Activated T-cell treated with anti-CD3 and anti-CD28 coated beads for 4 hours (primary cell): ENCODE measurements around the gene DCLK1.
"Not testable (repeated sequence)": the region's sequence is repeated elsewhere in the genome, so short reads cannot be mapped to it uniquely, and the experiment has no call there.

Experiments
- DNase-seq: peaks from one replicate; pipeline ENCODE4 v3.0.0-alpha.2; 2020

Gene DCLK1

DNA sequence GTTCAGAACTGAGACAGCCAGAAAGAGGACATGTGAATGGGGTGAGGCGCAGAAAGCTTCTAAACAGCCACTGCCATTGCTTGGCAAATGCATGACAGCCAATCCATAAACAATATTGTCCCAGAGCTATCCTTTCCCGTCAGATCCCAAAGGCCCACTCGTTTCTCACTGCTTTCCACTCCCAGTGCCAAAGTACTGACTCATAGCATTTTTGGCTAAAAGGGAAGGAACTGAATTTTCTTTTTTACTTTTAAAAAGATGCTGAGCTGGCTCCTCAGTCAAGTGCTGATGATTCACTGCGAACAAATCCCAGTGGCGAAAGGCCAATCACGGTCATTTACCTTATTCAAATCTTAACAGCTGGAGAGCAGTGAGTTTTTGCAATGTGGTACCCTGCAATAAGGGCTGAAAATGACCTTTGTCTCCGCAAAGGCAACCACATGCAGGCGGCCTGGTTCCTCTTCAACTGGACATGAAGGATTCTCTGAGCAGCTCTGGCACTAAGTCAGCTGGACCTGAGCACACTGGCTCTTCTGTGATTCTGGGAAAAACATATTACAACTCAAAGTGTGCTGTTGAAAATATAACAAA, 151.7 kb downstream of the DCLK1 start:
- no peak for DNase-seq

DNA sequence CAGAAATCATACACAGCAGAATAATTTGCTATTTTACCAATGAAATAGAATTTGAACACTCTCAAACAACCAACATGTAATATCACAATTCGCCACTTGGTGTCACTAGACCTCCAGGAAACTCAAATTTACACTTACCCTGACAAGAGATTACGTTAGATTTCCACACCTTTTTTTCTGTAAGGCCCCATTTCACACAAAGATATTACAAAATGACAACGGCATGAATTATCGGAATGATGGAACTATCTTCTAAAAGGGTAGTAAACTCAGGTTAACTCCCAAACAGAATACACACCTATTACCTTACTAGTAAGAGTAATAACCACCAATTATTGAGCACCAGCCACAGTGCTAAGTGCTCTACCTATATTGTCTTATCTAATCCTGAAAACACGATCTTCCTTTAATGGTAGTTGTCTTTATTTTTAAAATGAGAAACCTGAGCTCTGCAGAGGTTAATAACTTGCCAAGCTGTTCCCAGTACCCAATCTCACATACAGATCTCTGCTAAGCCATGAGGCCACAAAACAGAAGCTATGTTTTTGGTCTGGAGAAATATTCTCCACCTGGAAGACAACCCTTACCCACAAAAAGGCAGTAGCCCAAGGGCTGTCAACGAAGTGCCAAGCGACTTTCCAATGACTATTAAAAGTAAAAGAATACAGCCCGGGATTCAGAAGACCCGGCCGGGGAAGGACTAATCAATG, 152.4 kb downstream of the DCLK1 start:
- no peak for DNase-seq

DNA sequence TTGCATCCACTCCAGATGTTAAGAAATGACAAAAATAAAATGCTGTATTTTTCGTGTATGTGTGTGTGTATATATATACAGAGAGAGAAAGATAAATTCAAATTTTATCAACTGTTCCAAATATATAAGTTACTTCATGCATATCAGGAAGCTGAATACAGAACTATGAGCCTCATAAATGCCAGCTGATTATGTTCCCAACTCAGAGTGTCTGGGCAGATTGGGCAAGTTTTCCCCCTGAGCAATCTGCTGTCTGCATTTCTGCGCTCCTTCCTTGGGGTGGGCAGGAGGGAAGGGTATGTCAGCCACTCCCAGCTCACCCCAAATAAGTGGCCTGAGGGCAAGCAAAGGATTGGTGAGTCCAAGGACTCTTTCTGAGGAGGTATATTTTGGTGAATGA, 154.1 kb downstream of the DCLK1 start:
- DNase-seq = no peak

DNA sequence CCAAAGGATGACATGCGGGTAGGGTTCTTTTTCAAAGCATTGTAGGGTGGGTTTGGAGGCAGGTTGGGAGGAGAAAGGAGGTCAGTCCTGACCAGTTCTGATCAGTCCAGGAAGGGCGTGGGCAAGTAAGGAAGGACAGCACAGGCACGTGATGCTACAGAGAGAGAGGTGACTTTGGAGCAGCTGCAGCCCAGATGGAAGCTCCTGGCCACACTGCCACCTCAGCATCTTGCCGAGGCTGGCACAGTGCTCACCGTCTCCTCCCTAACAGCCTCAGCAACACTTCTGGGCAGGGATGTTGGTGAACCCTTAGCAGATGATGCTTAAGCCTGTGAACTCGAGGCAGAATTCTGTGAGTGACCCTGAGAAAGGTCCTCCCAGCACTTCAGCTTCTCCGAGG, 155.1 kb downstream of the DCLK1 start:
- no peak for DNase-seq

DNA sequence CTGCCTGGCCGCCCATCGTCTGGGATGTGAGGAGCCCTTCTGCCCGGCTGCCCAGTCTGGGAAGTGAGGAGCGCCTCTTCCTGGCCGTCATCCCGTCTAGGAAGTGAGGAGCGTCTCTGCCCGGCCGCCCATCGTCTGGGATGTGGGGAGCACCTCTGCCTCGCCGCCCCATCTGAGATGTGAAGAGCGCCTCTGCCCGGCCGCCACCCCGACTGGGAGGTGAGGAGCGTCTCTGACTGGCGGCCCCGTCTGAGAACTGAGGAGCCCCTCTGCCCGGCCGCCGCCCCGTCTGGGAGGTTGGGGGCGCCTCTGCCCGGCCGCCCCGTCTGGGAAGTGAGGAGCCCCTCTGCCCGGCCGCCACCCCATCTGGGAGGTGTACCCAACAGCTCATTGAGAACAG, 164.2 kb downstream of the DCLK1 start:
- DNase-seq = not testable (repeated sequence)

DNA sequence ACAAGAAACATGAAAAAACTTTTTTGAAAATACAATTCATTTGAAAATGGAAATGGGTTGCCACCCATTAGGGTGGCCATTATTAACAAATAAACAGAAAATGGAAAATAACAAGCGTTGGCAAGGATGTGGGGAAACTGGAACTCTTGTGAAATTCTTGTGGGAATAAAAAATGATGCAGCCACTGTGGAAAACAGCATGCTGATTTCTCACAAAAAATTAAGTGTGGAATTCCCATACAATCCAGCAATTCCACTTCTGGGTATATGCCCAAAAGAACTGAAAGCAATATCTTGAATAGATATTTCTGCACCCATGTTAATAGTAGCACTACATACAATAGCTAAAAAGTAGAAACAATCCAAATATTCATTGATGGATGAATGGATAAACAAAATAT, 165.2 kb downstream of the DCLK1 start:
- no peak for DNase-seq

DNA sequence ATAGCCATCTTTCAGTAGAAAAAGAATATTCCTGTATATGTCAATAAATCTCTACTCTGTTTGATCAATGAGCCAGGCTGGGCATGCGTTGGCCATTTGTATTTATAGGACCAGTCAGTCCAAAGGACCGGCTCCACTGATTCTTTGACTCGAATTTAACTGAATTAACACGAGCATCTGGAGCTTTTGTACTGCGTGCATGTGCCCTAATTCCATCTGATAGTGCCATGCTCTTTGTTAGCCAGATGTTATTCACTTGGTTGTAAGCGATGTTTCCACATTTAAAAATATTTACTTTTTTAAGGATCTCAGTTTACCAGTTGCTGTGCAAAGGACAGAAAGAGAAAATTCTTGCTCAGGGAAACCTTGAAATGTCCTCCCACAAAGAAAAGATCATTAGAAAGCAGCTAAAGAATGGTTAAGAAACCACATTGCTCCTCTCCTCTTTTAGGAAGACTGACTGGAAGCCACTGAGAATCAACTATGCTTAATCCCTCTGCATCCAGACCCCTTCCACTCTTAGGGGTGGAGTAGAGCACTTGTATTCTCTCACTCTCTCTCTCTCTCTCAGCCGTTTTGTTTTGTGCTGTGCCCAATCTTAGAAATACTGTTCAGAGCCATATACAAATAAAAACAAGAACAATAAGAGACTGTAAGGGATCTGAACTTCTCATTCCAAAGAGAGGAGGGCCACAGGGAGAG, 165.8 kb downstream of the DCLK1 start:
- no peak for DNase-seq

DNA sequence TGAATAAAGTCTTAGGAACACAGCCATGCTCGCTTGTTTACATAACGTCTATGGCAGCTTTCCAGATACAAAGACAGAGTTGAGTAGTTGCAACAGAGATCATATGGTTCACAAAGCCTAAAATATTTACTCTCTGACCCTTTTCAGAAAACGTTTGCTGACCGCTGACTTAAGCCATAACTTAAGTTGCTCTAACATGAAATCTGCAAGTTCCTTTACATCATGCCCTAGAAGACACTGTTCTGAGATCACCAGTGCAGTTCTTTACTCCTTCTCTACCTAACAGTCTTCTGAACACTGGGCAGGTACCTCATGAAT, 166.4 kb downstream of the DCLK1 start:
- no peak for DNase-seq

DNA sequence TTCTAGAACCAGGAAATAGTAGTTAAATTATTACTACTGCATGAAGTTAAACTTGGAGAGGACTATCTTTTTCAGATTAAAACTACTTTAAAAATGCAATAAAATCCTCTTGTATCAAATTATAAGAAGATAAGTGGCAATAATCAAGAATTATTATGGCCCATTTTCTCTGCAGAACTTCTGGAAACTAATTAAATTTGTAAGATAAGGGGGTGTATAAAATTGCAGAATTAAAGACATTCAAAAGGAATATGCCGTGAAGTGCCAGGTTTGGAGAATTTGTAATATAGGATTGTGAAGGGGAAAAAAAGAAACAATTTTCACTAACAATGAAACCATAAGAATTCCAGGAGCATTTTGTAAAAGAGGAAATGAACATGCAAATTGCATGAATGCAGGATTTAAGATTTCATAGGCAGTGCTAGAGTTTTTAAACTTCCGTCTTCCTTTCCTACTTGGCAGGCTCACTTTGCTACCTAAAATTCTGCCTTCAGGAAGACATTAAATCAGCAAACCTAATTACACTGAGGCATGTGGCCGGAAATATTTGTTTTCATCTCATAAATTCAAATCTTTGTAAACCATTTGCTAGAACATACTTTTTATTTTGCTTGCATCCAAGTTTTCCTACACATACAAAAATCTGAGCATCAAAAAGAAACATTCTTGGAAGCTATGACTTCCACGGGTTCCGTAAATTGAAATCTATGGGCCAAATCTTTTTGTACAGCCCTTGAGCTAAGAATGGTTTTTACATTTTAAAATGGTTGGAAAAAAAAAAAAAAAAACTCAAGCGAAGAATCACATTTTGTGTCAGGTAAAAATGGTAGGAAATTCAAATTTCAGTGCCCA, 166.9 kb downstream of the DCLK1 start:
- DNase-seq = no peak

DNA sequence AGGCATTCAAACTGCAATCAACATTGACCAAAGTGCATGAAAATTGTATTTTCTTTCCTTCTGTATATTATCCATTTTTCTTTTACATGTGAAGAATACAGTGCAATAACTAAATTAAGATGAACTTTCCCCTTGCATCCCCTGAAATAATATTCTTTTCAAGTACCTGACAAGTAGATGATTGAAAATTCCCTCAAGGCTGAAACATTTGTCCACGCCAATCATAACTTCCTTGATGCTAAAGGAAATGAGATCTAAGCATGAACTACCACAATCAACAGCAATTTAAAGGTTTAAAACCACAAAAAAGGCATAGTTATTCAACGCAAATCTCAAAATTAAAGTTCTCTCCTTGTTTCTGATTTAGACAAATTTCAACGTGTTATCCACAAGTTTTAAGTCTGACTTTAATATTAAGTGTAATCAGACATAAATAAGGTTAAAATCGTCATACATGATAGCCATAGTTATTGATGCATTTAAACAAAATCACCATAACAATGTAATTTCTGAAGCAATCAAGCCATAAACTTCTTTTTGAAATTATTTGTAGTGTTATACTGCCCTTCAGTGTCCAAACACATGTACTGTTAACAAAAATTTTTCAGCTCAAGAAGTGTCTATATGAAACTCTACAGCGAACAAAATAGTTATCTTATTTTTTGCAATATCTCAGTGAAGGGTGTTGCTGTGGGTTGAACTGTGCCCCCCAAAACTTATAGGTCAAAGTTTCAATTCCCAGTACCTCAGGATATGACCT, 169.5 kb downstream of the DCLK1 start:
- DNase-seq = no peak

DNA sequence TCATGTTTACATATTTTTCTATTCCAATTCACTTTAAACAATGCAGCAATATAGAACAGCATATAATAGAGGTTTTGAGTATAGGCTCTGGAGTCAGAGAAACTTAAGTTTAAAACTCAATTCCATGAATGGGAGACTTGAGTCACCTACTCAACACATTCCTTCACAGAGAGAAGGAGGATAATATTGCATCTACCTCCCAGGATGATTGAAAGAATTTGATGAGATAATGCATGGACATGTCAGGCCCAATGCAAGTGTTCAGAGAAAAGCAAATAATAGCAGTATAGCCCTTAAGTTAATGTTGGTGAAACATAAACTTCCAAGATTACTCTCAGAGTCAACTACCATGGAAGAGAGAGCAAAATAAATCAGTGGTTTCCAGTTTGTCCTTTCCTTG, 170.2 kb downstream of the DCLK1 start:
- no peak for DNase-seq

DNA sequence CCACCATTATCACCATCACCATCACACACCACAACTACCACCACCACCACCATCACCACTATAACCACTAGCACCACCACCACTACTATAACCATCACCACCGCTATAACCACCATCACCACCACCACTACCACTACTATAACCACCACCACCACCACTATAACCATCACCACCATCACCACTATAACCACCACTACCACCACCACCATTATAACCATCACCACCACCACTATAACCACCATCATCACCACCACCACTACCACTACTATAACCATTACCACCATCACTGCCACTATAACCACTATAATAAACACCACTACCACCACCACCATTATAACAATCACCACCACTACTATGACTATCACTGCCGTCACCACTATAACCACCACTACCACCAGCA, 173.2 kb downstream of the DCLK1 start:
- no peak for DNase-seq

DNA sequence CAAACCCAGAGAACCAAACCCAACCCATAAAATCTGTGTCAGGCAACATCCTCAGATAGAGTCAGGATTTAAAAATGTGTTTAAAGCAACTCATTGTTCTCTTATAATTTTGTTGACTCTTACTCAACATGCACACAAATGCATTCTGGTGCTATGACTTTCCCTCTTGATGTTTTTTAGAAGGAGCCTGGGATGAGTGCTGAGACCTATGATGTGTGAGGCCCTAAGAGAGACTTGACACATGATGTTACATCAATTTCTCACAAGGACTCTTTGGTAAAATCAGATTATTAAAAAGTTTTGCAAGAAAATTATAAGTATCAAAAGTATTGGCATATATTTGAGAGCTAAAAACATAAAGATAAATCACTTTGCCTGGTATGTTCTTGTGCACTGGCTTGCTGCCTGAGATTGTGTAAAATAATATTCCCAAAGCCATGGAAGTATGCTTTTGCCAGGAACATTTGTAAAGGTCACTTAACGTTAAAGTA, 173.9 kb downstream of the DCLK1 start:
- no peak for DNase-seq

DNA sequence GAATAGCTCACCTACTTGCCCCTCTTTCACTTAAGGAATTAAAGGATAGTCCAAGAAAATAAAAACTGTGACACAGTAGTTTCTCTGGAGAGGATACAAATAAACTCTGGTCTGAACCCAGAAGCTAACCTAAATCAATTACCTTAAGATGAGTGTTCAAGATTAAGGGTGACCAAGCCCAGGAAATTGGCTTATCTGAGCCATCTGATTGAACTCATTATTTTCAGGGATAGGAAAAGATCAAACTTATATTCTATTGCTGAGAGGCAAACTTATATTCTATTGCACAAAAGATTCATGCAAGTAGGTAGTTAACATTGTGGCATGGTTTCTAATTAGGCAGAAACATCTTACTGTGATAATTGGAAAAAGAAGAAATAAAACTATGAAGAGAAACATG, 175.1 kb downstream of the DCLK1 start:
- DNase-seq = no peak

DNA sequence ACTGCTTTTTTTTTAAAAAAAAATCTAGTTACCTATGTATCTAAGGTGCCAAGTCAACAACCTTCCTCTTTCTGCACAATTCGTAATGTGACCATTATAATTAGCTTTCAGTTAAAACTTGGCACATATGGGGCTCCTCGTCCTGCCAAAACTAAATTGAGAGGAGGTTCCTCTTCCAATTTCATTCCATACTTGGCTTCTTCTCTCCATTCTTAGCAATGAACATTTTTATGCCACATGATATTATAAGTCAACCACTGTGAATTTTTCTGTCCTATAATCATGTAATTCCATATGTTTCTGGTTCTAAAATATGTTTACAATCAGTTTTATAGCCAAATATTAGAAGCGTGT, 177.0 kb downstream of the DCLK1 start:
- DNase-seq = no peak

DNA sequence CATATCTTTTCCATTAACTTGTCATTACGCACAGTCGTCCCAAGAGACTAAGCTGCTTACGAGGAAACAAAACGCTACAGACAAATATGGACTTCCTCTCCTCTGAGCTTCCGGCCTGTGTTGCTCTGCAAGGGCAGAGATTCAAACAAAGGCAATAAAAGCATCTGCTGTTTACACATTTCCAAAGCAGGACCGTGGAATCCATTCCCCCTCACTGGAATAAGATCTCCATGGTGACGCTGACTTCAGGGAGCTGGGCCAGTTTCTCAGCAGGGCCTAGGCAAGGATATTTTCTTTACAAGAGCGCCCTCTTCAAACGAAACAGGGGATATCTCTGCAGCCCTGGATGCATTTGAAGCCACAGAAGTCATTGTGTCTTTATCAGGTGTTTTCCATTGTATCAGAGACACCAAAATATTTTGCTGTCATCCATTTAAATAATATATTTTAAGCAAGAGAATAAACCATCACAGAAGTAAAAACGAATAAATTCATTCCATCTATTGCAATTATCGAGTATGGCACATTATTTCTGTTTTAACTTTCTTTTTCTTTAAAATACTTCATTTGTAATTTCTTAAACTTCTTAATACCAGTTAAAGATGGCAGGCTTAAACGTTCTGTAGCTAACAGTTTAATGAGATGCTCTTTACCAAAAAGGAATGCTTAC, 177.5 kb downstream of the DCLK1 start:
- DNase-seq = no peak

DNA sequence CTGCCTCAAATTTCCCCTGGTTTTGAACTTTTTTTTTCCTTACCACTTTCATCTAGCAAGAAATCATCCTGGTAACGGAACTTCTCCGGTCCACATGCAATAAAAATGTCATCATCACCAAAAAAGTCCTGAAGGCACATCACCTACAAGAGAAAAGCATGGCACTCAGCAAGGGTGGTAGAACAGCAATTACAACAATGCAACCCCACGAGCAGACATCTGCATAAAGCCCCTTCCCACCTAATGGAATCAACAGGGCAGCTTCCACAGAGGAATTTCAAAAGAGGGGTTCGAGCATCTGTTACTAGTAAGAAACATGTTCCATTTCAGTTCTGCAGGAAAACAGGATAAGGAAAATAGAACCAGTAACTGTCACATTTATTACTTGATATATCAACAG, 183.9 kb downstream of the DCLK1 start:
- no peak for DNase-seq

DNA sequence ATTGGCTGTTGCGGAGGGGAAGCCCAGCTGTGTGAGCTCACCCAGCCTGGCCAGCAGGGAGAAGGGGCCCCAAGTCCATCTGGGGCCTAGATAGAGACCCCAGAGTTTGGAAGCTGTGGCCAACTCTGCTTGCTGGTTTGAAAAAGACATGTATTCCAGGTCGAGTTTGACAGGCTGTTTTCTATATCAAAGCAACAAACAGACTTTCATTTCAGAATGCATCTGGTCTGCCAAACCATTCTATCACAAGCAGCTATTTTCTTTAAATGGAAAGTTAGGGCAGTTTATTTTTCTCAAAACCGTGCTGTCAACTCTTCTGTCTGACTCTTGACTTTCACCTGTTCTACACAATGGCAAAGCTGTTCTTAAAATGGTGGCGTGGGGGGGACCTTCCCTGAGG, 185.8 kb downstream of the DCLK1 start:
- DNase-seq = no peak

DNA sequence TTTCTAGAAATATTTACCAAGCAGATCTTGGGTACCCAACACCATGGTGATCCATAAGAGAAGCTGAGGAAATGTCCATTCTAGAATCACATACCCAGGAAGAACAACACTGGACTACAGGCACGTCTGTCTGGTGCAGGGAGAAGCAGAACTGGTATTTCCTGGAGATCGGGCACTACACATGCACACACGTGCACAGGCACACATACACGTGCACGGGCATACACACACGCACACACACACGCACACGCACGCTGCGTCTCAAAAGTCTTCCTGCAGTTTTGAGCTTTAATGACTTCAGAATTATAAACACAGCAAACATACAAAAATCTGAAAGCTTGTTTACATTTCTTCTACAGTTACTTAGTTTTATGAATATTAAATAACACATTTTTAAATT, 189.8 kb downstream of the DCLK1 start:
- no peak for DNase-seq

DNA sequence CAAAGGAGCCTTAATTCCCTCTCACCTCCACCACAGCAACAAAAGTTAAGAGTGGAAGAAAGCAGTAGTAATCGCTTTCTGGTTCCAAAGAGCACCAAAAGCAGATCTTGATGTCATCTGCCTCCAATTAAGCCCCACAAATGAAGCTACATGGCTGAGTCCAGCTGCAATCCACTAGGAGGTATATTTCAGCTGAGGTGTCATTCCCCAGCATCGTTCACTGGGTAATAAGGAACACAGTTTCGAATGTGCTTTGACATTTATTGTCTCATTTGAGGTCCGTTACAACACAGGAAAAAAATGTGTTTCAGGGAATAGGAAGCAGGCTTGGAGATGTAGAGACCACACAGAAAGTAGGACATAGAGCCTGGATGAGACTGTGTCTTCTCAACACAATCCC, 190.4 kb downstream of the DCLK1 start:
- no peak for DNase-seq

DNA sequence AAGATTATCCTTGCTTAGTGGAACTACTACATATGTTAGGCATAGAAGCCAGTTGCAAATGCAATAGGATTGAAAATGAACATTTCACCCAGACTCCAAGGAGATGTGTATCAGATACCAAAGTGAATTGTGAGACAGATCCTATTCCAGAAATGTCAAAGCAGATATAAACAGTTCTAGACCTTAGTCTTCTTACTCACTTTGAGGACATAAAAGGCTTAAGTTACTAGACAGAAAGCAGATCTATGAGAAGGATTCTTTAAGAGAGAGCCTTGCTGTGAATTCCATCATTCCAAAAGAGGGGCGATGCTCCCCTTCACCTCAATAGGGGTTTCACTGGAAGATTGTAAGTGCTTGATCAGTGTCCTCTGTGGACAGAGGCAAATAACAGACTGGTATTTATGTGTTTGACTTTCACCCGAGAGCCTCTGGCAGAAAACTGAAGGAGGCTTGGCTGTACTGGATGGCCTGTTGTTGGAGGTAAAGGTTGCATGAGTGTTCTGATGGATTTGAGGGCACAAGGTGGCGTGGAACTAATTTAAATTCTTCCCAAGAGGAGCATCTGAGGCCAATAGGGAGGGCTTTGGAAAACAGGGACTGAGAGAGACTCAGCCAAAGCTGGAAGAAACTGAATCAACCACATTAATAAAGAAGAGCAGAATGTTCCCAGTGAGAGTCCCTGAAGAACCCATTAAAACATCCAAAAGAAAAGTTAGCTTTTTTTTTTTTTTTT, 194.8 kb downstream of the DCLK1 start:
- DNase-seq = no peak
